Measurements from ENCODE around the gene BTBD9. TPM values are rescaled to one million over a fixed set of nuclear protein-coding genes. Genes with fewer than 3 reads are reported as not detected.

Gene BTBD9
- total and polyA plus RNA-seq, 2 experiments from 2014 or later: 8.4 to 10.1 TPM

DNA sequence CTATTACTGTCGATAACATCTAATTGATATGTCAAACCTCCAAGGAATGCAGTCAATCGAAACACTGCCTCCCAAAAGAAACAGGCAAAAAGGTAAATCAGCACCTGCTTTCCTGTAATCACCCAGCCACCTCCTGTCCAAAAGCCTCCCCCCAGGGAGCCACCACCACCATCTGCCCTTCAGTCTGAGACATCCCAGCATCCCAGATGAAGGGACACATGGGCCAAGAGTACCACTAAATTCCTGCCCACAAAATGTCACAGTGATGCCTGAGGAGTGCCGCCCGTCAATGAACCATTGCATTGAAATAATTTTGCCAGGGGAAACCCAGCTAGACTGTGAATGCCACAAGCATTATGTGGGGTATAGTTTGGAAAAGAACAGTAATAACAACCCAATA, 418.5 kb downstream of the BTBD9 start:
- Histone ChIP-seq H3K9me3 (ENCODE audit: low read depth) (no peaks in the 10 kb centered on the region), H3K4me3 (no peak overlapping the region), H3K27me3 (no peaks in the 10 kb centered on the region), H3K4me1 (ENCODE audit: low read depth) (no peaks in the 10 kb centered on the region), H3K27ac (no peak overlapping the region), H3K36me3 (no peaks in the 10 kb centered on the region)
- DNase-seq (ENCODE audit: low read depth in 1 of 2, low spot score in 1 of 2): no peak
- TF ChIP-seq, protein P1, sequence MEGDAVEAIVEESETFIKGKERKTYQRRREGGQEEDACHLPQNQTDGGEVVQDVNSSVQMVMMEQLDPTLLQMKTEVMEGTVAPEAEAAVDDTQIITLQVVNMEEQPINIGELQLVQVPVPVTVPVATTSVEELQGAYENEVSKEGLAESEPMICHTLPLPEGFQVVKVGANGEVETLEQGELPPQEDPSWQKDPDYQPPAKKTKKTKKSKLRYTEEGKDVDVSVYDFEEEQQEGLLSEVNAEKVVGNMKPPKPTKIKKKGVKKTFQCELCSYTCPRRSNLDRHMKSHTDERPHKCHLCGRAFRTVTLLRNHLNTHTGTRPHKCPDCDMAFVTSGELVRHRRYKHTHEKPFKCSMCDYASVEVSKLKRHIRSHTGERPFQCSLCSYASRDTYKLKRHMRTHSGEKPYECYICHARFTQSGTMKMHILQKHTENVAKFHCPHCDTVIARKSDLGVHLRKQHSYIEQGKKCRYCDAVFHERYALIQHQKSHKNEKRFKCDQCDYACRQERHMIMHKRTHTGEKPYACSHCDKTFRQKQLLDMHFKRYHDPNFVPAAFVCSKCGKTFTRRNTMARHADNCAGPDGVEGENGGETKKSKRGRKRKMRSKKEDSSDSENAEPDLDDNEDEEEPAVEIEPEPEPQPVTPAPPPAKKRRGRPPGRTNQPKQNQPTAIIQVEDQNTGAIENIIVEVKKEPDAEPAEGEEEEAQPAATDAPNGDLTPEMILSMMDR (IDR thresholded peaks at IDR 0.05; ENCODE audit: low read depth, low read length): no peak

DNA sequence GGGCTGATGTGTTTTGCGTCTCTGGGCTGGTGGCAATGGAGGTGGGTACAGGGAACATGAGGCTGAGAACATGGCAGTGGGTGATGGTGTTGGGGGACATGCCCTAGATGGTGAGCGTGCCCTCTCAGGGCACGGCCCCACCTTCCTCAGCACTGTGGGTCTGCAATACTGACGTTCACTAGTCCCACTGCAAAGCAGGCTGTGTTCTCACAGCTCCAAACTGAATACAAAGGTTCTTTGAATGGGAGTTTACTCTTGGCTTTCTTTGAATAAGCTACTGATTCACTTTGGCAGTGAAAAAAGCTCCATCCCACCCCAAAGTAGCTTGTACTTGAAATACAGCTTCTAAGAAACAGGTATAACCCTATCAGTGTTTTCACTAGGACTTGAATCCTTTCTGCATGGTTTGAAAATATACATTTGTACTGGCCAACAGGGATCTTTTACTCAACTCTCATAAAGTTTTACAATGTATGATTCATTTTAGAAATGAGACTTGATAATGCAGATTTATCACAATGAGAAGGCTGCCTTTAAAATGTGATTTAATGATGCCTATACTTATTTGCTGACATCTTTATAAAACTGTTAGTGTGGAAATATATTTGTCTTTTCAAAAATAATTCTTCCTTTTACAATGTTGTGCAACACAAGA, 419.5 kb downstream of the BTBD9 start:
- TF ChIP-seq, protein P1 (IDR thresholded peaks at IDR 0.05; ENCODE audit: low read depth, low read length): no peak
- Histone ChIP-seq H3K9me3 (ENCODE audit: low read depth) (no peaks in the 10 kb centered on the region), H3K27me3 (no peaks in the 10 kb centered on the region), H3K4me3 (no peak overlapping the region), H3K36me3 (no peaks in the 10 kb centered on the region), H3K4me1 (ENCODE audit: low read depth) (no peaks in the 10 kb centered on the region), H3K27ac (no peak overlapping the region)
- DNase-seq (ENCODE audit: low read depth in 1 of 2, low spot score in 1 of 2): no peak

DNA sequence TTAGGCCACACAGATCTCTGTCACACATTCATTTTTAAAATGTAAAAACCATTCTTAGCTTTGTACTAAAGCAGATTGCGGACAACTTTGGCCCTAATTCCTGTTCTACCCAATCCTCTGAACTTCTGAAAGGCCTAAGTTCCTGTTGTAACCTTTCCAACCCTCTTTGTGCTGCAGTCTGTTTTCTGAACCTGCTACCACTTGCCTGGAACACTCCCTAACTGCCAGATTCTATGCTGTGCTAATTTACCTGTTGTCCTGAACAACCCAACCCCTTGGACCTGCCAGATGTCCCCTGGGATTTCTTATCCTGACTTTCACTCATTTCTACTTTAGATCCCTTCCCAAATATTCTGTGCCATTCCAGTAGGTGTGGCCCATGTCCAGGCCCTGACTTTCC, 421.5 kb downstream of the BTBD9 start:
- Histone ChIP-seq H3K4me1 (ENCODE audit: low read depth) (peaks cover 6% of the 10 kb centered on the region), H3K4me3 (no peak overlapping the region), H3K27ac (no peak overlapping the region), H3K36me3 (no peaks in the 10 kb centered on the region), H3K9me3 (ENCODE audit: low read depth) (no peaks in the 10 kb centered on the region), H3K27me3 (no peaks in the 10 kb centered on the region)
- no peak for DNase-seq (ENCODE audit: low read depth in 1 of 2, low spot score in 1 of 2)
- TF ChIP-seq, protein P1 (IDR thresholded peaks at IDR 0.05; ENCODE audit: low read depth, low read length): no peak

DNA sequence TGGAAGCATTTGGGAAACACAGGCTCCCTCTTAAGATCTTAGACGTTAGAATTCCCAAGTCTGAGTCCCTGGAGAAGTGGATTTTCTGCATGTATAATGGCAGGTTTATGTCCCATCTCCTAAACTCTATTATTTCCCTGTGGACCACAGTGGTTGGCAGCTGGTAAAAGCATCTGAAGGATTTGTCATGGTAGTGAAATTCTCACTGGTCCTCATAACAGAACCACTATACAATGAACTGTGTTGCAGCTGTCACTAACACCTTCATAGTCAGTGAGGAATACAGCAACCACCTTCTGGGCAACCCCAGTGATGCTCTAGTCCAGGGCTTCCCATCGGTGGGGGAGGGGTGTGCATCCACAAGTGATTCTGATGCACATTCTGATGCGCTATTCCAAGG, 423.3 kb downstream of the BTBD9 start:
- Histone ChIP-seq H3K9me3 (ENCODE audit: low read depth) (no peaks in the 10 kb centered on the region), H3K27ac (no peak overlapping the region), H3K36me3 (no peaks in the 10 kb centered on the region), H3K4me3 (no peak overlapping the region), H3K27me3 (no peaks in the 10 kb centered on the region), H3K4me1 (ENCODE audit: low read depth) (peaks cover 15% of the 10 kb centered on the region)
- TF ChIP-seq, protein P1 (IDR thresholded peaks at IDR 0.05; ENCODE audit: low read depth, low read length): no peak
- DNase-seq (ENCODE audit: low read depth in 1 of 2, low spot score in 1 of 2): no peak

DNA sequence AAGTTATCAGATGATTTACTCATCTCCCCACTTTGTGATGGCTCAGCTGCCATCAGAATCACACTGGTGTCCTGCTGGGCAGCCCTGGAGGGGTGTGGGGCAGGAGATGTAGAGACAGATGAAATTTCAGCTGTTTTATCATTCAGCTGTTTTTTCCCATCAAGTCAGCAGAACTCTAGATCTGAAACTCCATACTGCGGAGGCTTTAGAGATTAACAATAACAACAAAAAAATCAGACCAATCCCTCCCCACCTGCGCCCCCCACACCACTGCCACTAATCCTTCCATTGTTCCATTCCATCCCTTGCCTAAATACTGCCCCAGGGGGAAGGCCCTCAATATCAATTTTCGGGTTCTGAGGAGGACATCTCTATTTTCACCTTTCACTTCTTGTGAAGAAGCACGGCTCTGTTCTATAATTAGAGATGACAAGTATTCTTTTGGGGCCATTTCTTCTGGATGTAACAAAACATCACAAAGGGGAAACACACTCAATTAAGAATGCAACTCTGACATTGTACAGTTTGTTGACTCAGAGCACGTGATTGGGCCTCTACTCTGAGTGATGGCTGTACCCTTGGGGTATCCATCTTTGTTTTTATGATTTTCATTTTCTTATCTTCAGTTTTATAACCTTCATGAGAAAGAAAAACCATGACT, 423.9 kb downstream of the BTBD9 start:
- Histone ChIP-seq H3K4me1 (ENCODE audit: low read depth) (peaks cover 15% of the 10 kb centered on the region), H3K9me3 (ENCODE audit: low read depth) (no peaks in the 10 kb centered on the region), H3K27me3 (no peaks in the 10 kb centered on the region), H3K36me3 (no peaks in the 10 kb centered on the region), H3K4me3 (no peak overlapping the region), H3K27ac (no peak overlapping the region)
- DNase-seq (ENCODE audit: low read depth in 1 of 2, low spot score in 1 of 2): no peak
- TF ChIP-seq, protein P1 (IDR thresholded peaks at IDR 0.05; ENCODE audit: low read depth, low read length): no peak
